Bronchial epithelial cell (primary cell): ENCODE data around the gene MED26. TPM values are rescaled to one million over a fixed set of nuclear protein-coding genes. Genes with fewer than 3 reads are reported as not detected.

Experiments used
- DNase-seq: peaks from one replicate; pipeline ENCODE4 v3.0.0-alpha.2; 2010; ENCODE audit warnings: low read depth
- FAIRE-seq: peaks from 2 replicates; lab custom pipeline; 2011; peaks lifted over from hg19 to GRCh38; lab: Jason Lieb, UNC
- H3K27me3 ChIP-seq: 2 replicates; pipeline ENCODE4 v1.5.1; 2011; ENCODE audit warnings: low read length; ENCODE audit not compliant: control insufficient read depth, insufficient read depth
- H3K36me3 ChIP-seq: 2 replicates; pipeline ENCODE4 v1.5.1; 2011; ENCODE audit warnings: low read length; ENCODE audit not compliant: control insufficient read depth, insufficient read depth
- H3K4me3 ChIP-seq: 2 replicates; pipeline ENCODE4 v1.5.1; 2011; ENCODE audit warnings: mild to moderate bottlenecking, low read depth, low read length, control low read depth
- total RNA-seq: library from RNA; depleted of rRNA; stranded (reverse); fragments of >200 nt; gene quantifications from 2 replicates; pipeline ENCODE4 v1.2.1, GENCODE V29; 2014
- TF ChIP-seq, protein P1 (sequence below): IDR thresholded peaks from 2 replicates; pipeline ENCODE4 v1.5.1; 2011; ENCODE audit warnings: mild to moderate bottlenecking, moderate library complexity, low read length, control low read depth, inconsistent platforms; ENCODE audit not compliant: insufficient read depth, severe bottlenecking

The MED26 gene
- total RNA-seq, 1 donor from 2014 or later: 2.9 TPM

DNA sequence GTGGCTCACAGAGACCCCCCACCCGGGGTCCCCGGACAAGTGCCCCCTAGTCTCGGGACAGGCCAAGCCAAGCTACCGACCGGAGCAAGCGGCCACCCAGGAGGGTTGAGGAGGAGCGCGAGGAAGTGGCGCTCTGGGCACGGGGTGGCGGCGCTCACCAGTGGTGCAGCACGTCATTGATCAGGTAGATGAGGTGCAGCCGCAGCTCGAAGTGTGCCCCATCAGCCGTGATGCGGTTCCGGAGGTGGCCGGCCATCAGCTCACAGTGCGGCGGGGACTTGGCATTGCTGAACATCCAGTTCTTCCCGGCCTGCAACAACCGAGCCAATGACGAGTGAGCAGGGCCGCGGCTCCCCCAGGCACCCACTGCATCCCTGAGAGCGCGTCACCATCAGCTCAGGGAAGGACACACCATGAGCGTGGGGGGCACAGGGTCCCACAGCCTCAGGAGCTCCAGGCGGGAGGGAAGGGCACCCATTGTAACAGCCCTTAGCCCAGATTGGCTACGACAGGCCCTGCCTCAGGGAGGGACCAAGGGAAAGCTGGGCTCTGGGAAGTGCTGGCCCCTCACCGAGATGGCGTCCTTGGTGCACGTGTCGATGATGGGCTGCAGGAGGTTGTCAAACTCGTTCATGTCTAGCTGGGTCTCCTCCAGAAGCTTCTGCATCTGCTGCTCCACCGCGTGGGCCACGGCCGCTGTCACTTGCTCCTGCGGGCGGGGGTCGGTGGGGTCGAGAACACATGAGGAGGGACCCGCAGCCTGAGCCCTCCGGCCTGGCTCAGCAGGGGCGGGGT is 95.4 kb downstream of the MED26 start:
- DNase-seq: no peak
- no peak overlapping the region for H3K4me3 ChIP-seq
- H3K27me3 ChIP-seq: no peaks in the 10 kb centered on the region
- TF ChIP-seq, protein P1, sequence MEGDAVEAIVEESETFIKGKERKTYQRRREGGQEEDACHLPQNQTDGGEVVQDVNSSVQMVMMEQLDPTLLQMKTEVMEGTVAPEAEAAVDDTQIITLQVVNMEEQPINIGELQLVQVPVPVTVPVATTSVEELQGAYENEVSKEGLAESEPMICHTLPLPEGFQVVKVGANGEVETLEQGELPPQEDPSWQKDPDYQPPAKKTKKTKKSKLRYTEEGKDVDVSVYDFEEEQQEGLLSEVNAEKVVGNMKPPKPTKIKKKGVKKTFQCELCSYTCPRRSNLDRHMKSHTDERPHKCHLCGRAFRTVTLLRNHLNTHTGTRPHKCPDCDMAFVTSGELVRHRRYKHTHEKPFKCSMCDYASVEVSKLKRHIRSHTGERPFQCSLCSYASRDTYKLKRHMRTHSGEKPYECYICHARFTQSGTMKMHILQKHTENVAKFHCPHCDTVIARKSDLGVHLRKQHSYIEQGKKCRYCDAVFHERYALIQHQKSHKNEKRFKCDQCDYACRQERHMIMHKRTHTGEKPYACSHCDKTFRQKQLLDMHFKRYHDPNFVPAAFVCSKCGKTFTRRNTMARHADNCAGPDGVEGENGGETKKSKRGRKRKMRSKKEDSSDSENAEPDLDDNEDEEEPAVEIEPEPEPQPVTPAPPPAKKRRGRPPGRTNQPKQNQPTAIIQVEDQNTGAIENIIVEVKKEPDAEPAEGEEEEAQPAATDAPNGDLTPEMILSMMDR: no peak
- FAIRE-seq: no peak
- H3K36me3 ChIP-seq: peaks cover 51% of the 10 kb centered on the region

DNA sequence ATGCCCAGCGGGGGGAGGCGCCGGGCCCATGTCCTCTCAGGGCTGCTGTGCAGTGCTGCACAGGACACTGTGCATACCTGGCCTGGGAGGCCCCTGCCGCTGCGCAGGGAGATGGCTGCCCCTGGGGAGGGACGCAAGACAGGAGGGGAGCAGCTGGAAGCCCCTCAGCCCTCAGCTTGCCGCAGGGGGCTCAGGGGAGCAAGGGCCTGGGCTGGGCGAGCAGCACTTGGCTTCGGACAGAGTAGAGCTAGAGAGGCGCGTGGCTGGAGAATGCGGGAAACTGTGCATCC is 96.7 kb downstream of the MED26 start:
- peaks cover 53% of the 10 kb centered on the region for H3K36me3 ChIP-seq

DNA sequence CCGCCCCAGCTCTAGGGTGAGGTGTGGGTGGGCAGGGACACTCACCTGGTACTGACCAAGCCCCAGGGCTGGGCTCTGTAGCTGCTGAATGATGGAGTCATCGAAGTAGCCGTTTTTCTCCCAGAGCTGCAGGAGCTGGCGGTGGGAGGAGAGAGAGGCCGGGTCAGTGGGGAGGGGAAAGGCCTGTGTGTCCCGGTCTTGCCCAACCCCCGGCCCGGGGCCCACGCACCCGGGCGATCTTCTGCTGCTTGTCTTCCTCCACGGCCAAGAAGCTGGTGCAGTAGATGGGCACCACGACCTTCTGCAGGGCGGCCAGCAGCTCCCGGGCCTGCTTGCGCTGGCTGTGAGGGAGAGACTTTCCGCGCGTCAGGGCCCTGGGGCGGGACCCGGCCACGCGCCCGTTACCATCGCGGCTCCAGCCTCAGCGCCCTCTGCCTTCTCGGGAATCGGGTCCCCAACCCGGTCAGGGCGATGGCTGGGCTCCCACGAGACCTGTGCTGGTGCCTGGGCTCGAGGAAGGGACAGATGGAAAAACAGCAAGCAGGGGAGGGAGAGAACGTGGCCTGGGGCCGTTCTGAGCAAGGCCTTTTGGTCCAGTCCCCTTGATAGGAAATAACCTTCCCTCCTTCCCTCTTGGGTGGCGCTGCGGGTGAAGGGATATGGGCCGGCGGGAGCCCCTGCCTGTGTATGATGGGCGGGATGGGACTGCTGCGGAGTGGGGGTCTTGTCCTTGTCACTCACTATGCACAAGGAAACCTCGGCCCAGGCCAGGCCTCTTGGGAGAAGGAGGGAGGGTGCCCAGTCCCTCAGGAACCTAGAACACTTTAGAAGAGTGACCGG is 97.2 kb downstream of the MED26 start:
- H3K36me3 ChIP-seq: peaks cover 55% of the 10 kb centered on the region
- H3K27me3 ChIP-seq: no peaks in the 10 kb centered on the region
- no peak for DNase-seq
- H3K4me3 ChIP-seq: no peak overlapping the region
- no peak for FAIRE-seq
- TF ChIP-seq, protein P1: no peak

More for the DNA sequence above, 96.7 kb downstream of the MED26 start:
- Histone ChIP-seq H3K4me3 (no peak overlapping the region), H3K27me3 (no peaks in the 10 kb centered on the region)
- no peak for DNase-seq
- TF ChIP-seq, protein P1: no peak
- FAIRE-seq: no peak

DNA sequence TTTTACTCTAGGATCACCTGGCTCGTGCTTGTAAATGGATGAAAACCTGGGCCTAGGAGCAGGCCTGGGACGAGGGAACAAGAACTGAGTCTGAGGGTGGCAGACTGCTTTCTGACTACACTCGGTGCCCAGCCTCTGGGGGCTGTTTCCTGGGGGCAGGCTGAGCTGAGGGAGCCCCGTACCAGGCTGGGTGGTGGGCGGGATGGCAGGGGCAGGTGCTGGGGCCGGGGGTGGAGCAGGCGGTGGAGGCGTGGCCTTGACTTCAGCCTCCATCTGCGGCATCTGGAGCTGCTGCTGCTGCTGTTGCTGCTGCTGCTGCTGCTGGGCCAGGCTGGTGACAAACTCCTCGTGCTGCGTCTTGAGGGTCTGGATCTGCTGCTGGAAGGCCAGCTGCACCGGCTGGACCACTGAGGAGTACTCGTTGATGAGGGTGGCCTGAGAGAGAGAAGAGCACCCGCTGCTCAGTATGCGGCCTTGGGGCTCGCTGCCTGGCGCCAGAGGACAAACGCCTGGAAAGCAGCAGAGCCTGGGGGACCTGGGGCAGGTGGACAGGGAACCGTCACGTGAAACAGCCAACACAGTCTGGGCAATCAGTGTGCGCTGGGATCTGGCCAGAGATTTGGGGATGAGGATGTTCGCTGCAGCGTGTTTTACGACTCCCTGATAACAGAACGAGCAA is 98.4 kb downstream of the MED26 start:
- Histone ChIP-seq H3K4me3 (no peak overlapping the region), H3K36me3 (peaks cover 54% of the 10 kb centered on the region), H3K27me3 (no peaks in the 10 kb centered on the region)
- no peak for DNase-seq
- TF ChIP-seq, protein P1: no peak
- FAIRE-seq: no peak

DNA sequence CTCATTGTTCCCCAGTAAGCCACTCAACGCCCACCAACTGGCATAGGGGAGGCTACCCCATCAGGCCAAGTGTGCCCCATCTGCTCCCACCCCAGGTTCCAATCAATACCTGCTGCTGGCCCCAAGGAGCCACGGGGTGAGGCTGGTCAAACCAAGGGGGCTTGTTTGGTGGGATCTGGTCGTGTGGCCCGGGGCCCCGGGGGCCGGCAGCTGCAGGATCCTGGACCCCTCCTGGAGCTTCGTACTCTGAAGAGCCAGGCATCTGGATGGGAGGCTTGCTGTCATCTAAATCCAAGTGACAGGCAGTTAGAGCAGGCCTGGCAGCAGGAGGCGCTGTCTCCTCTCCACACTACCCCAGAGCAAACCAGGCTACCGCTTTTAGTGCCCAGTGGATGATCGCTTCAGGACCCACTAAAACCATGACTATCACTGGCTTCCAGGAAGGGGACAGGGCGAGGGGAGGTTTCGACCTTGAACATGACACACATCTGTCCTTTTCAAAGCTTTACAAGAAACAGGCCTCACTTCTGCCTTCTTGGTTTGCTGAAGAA is 100.0 kb downstream of the MED26 start:
- peaks cover 58% of the 10 kb centered on the region for H3K36me3 ChIP-seq
- DNase-seq (no peak), FAIRE-seq (no peak)
- TF ChIP-seq, protein P1: peak; percentile 53
- H3K27me3 ChIP-seq: no peaks in the 10 kb centered on the region
- H3K4me3 ChIP-seq: no peak overlapping the region
